GM12874 (cell line): ENCODE results near the gene FPR1.

Experiments
- CTCF ChIP-seq: IDR thresholded peaks from 2 replicates; pipeline ENCODE4 v1.5.1; 2011; ENCODE audit warnings: low read depth, mild to moderate bottlenecking, control low read depth, low read length, moderate library complexity; ENCODE audit not compliant: insufficient read depth

FPR1 gene

DNA sequence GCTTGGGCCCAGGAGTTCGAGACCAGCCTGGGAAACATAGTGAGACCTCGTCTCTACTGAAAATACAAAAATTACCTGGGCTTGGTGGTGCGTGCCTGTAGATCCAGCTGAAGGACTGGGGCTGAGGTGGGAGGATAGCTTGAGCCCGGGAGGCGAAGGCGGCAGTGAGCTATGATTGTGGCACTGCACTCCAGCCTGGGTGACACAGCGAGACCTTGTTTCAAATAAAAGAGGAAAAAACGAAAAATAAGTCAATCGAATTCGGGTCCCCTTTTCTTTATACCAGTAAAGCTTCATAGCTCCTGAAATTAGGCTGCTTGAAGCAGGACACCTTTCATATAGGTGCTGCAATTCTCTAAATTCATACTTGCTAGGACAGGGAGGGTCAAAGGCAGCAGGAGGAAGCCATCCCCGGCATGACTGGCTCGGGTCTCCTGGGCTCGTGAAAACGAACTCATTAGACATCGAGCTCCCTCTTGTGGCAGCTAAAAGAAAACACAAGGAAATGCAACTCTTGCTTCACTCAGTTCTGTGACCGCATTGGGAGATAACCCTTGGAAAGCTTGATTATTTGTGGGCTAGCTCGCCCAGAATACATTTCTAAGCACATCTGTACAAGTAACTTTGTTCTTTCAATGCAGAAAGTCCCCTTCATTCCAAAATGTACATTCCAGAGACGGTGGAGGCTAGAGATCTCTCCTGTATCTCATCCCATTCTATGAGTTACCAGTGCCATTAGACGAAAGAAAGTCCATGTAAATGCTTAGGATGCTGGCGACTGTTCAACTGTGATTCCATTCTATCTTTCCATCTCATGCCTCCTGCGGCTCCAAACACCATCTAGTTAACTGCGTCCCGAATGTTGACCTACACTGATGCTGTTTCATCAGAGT, 26.1 kb upstream of the FPR1 start:
- TF ChIP-seq CTCF, result peak; percentile 55

- TF ChIP-seq CTCF, result no peak
Observed at GRCh38 chr19:51772977-51773376, 21.3 kb upstream of the FPR1 start.

DNA sequence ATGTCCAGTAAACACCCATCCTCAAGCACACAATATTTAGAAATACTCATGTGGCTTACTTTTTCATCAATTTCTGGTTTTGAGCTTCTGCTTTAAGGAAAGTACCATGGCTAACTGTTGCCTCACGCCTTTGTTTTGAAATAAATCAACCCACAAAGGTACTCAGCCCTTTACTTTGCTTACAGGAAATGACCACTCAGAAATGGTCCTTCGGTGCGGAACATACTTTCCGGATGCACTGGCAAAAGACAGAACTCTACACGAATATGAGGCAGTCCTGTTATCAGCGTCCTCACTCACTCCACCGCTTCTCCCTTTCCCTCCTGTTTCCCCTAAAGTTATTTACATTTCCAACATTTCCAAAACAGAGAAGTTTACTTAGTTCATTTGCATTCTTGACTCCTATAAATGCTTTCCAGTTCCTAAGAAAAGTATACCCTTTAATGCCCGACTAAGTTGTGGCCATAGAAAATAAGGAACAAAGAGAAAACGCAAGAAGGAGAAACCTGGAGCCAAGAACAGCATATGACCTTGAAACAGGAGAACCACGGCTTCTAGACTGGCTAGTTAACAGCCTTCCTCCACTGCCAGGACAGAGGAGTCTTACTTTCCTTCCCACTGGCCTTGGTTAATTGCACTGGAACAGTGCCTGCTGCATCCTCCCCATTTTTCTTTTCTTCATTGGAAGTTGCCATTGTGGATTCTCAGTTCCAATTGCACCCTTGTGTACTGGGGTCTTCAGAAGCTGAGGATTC, 19.9 kb upstream of the FPR1 start:
- TF ChIP-seq CTCF, result no peak

DNA sequence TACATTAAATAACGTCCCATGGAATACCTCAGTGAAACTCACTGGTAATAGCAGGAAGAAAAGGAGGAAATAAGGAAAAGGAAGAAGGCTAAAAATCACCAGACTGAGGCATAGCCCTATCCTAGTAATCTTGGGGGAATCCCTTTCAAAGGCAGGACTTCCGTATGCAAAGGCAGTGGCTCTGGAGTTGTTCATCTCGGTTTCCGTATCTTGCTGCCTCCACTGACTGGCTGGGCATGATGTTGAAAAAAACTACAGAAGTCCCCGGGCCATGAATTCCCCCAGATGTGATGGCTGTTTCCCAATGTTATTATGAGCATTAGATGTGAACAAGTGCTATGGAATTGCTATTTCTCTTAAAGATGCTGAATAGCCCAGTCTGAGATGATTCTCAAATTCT, 14.8 kb upstream of the FPR1 start:
- no peak for TF ChIP-seq CTCF

- TF ChIP-seq CTCF, result no peak
Observed at GRCh38 chr19:51765086-51765485, 13.4 kb upstream of the FPR1 start.

GRCh38 chr19:51761696-51762095, 10.0 kb upstream of the FPR1 start:
- no peak for TF ChIP-seq CTCF

- TF ChIP-seq CTCF, result no peak
Observed at GRCh38 chr19:51760697-51761356, 9.1 kb upstream of the FPR1 start, which contains the start of gene FPR2. TSS of gene FPR2 (plus strand) at chr19:51761180. CDS start at chr19:51768659, 7,479 bp downstream.
